Measurements from ENCODE around the gene ZNHIT3.

DNA sequence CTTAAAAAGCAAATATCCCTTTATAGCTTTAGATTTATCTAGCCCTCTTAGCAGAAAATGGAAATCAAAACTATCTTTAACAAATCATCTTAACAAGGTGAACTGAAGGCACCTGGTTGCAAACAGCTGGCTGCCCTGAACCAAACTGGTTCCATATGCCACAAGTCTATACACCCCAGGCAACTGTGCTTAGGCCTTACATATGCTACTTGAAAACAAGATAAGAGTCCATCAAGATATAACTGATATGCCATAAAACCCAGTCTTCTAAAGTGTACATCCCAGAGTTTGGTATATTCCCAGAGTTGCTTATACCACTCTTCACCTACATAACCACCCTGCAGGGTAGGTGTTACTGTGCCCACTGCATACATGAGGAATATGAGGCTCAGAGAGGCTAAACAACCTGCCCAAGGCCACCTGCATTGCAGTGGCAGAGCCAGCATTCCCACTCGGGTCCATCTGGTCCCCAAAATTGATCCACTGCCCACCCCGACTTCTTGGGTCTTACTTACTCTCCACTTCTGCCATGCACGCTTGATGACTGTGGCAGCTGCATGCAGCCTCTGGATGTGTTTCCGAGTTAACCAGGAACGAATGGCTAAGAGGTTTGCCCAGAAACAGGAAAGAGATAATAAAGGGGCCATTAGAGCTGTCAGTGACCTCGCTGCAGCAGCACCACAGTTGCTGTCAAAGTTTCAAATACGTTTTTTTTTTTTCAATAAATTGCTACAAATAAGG is 12.2 kb downstream of the ZNHIT3 start:
- TF ChIP-seq, protein P1, sequence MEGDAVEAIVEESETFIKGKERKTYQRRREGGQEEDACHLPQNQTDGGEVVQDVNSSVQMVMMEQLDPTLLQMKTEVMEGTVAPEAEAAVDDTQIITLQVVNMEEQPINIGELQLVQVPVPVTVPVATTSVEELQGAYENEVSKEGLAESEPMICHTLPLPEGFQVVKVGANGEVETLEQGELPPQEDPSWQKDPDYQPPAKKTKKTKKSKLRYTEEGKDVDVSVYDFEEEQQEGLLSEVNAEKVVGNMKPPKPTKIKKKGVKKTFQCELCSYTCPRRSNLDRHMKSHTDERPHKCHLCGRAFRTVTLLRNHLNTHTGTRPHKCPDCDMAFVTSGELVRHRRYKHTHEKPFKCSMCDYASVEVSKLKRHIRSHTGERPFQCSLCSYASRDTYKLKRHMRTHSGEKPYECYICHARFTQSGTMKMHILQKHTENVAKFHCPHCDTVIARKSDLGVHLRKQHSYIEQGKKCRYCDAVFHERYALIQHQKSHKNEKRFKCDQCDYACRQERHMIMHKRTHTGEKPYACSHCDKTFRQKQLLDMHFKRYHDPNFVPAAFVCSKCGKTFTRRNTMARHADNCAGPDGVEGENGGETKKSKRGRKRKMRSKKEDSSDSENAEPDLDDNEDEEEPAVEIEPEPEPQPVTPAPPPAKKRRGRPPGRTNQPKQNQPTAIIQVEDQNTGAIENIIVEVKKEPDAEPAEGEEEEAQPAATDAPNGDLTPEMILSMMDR (IDR thresholded peaks at IDR 0.05) = no peak
- no peak for TF ChIP-seq POLR2A (IDR thresholded peaks at IDR 0.05)

All from thyroid gland (tissue), 4 donors.